Subcutaneous adipose tissue (tissue), 4 donors: ENCODE measurements around the gene MT1E. TPM values are rescaled to one million over a fixed set of nuclear protein-coding genes. Genes with fewer than 3 reads are reported as not detected.

Experiments used
- total RNA-seq, 4 donors: library from RNA; depleted of rRNA; stranded (reverse); fragments of >200 nt; gene quantifications; one replicate each; pipeline ENCODE4 v1.1.0, GENCODE V29; 2016
- TF ChIP-seq, protein P1 (sequence below): fragments of 450-650 bp; IDR thresholded peaks from one replicate; pipeline ENCODE4 v1.5.1; 2016; ENCODE audit warnings: low read depth, mild to moderate bottlenecking, control low read depth, antibody characterized with exemption, moderate library complexity

The MT1E gene
- total RNA-seq, 4 donors from 2014 or later, result 205 to 2,492 (median 258) TPM

DNA sequence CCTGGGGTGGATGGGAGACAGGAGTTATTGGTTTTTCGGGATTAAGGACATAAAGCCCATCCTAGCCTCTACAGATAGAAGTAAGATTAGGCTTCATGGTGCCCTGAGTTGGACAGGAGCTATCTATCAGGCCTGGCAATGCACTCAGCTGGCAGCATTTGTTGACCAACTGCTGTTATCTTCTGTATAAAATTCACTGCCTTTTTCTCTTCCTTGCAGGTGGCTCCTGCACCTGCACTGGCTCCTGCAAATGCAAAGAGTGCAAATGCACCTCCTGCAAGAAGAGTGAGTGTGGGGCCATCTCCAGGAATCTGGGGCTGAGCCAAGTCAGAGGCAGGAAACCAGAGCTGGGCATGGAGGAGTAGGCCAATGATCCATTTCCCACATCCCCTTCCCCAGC lies 13.5 kb downstream of the MT1E start:
- TF ChIP-seq, protein P1, sequence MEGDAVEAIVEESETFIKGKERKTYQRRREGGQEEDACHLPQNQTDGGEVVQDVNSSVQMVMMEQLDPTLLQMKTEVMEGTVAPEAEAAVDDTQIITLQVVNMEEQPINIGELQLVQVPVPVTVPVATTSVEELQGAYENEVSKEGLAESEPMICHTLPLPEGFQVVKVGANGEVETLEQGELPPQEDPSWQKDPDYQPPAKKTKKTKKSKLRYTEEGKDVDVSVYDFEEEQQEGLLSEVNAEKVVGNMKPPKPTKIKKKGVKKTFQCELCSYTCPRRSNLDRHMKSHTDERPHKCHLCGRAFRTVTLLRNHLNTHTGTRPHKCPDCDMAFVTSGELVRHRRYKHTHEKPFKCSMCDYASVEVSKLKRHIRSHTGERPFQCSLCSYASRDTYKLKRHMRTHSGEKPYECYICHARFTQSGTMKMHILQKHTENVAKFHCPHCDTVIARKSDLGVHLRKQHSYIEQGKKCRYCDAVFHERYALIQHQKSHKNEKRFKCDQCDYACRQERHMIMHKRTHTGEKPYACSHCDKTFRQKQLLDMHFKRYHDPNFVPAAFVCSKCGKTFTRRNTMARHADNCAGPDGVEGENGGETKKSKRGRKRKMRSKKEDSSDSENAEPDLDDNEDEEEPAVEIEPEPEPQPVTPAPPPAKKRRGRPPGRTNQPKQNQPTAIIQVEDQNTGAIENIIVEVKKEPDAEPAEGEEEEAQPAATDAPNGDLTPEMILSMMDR, result no peak

DNA sequence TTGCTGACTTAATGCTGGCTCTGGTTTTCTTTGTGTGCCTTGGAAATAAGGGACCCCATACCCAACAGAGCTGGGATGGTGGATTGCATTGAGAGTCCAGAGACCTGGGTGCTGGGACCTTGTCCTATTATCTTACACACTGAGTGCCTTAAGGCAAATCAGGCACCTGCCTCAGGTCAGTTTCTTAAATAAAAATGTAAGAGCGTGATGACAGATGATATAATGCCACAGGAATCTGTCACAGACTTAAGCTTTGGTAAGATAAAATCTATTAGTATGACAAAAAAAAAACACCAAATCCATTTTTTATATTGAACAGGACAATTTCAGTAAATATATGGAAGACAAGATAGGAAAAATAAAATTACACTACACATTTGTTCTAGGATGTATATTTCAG lies 14.5 kb downstream of the MT1E start:
- TF ChIP-seq, protein P1, result no peak

DNA sequence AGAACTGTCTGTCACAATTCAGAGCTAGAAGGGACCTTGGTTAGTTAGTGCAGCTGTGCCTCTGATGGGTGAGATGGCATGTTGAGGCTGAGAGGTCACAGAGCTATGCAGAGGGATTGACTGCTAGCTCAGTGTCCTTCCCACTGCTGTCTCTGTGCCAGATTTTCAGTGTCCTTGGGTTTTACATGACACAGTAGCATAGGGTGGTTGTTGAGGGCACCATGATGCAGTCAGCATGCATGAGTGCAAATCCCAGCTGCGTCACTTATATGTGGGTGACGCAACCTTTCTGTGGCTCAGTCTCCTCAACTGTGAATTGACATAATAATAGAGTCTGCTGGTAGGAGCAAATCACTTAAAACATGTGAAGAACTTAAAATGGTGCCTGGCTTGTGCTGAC lies 15.6 kb downstream of the MT1E start:
- TF ChIP-seq, protein P1, result no peak

DNA sequence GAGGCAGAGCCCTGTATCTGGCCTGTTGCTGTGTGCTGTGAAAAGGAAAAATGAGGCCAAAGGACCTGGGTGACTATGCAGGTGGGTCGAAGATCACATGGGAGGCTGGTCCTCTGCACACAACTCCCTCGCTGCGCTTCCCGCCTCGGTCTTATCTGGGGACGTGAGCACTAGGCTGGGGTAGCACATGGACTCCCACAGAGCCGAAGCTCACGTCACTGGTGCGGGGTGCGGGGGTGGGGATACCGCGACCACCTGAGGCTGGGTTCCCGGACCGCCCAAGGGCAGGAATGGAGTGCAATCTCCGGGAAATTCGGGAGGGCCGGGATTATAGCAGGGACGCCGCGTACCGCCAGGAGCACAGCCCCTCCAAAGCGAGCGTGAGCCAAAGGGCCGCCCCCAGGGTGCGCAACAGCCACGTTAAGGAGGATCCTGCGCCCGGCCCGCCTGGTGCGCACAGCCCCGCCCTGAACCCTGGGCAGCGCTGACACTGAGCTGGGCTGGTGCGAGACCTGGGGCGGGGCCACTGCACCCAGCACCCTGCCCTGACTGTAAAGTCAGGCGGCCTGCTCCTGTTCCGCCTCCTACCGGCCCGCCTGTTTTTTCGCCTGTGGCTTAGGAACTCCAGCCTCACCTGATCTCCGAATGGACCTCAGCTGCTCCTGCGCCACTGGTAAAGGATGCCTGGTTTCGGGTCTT lies 17.6 kb downstream of the MT1E start:
- TF ChIP-seq, protein P1, result no peak

DNA sequence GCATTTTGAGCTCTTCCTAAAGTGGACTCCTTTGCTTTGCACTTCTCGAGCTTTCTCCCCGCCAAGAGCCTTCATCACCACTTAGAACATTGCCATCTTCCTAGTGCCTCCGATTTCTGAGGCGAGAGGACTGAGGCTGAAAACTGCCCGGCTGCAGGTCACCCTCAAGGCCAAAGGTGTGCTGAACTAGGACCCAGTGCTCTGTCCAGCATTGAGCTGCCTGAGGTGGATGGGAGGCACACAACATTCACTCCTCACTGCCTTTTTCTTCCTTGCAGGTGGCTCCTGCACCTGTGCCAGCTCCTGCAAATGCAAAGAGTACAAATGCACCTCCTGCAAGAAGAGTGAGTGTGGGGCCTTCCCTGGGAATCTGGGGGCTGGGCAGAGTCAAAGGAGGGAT lies 18.3 kb downstream of the MT1E start:
- TF ChIP-seq, protein P1, result no peak

DNA sequence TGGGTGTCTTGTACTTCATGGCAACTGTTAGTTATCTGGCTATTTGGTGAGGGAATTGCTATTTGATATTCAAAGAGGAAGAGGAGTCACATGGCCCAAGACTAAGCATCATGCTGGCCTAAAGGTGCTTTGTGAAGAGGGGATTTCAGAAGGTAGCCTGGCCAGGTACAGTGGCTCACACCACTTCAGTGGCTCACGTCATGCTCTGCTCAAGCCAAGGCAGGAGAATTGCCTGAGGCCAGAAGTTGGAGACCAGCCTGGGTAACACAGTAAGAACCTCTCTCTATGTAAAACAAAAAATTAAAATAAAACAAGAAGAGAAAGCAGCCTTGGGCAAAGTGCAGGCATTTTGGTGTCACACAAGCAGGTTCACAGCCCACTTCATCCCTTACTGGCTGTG lies 19.7 kb downstream of the MT1E start:
- TF ChIP-seq, protein P1, result no peak

DNA sequence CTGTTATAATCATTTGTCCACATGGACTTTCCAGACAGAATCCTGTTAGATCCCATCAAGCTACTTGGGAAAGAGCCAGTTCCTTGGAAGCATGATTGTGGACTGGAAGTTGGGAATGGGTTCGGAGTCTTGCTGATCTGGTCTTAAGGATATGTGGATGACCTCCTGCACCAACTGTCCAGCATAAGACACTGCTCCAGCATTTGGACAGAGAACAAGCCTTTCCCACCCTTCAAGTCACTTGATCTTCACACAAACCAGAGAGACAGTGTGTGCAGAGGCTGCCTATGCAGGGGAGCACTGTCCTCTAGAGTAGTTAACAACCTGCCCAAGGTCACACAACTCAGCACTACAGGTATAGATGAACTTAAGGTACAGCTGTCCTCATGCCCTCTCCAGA lies 20.3 kb downstream of the MT1E start:
- TF ChIP-seq, protein P1, result no peak
